Natural killer cell (primary cell): ENCODE measurements around the gene ATP23. TPM values are rescaled to one million over a fixed set of nuclear protein-coding genes. Genes with fewer than 3 reads are reported as not detected.

Experiments used
- ATAC-seq, 3 donors: fragments of 150-1000 bp in 2 of 3; fragments of 200-7000 bp in 1 of 3; cut with Tn5 transposase; 1 replicate in 1 of 3; 2 replicates in 2 of 3; pipeline ENCODE4 v1.10.0; 2021; ENCODE audit warnings: mild to moderate bottlenecking in 2 of 3, moderate library complexity in 2 of 3
- DNase-seq, 2 donors: peaks; one replicate each; pipeline versions ENCODE4 v3.0.0 to v3.0.0-alpha.2; 2013 to 2021; ENCODE audit warnings: mixed read lengths in 1 of 2
- H3K27ac ChIP-seq: one replicate; pipeline ENCODE4 v1.5.1; 2013; ENCODE audit warnings: mild to moderate bottlenecking, low read length
- H3K27me3 ChIP-seq: one replicate; pipeline ENCODE4 v1.6.1; 2013; ENCODE audit warnings: low read length; ENCODE audit not compliant: control insufficient read depth, insufficient read depth
- H3K36me3 ChIP-seq: one replicate; pipeline ENCODE4 v1.6.1; 2013; ENCODE audit warnings: low read length; ENCODE audit not compliant: control insufficient read depth, insufficient read depth
- H3K4me1 ChIP-seq: one replicate; pipeline ENCODE4 v1.6.1; 2013; ENCODE audit warnings: low read length; ENCODE audit not compliant: control insufficient read depth, insufficient read depth
- H3K4me3 ChIP-seq: one replicate; pipeline ENCODE4 v1.5.1; 2013; ENCODE audit warnings: low read length
- H3K9me3 ChIP-seq: one replicate; pipeline ENCODE4 v1.6.1; 2013; ENCODE audit warnings: low read length; ENCODE audit not compliant: control insufficient read depth, insufficient read depth
- H3K27ac Mint-ChIP-seq, 2 donors: one replicate each; pipeline ENCODE4 v1.8.0; 2022; ENCODE audit warnings: mild to moderate bottlenecking in 2 of 2, mixed read lengths in 2 of 2, moderate library complexity in 1 of 2
- H3K27me3 Mint-ChIP-seq, 2 donors: one replicate each; pipeline ENCODE4 v1.8.0; 2022; ENCODE audit warnings: low read depth in 2 of 2, mixed read lengths in 2 of 2
- H3K36me3 Mint-ChIP-seq: one replicate; pipeline ENCODE4 v1.8.0; 2022; ENCODE audit warnings: mixed read lengths
- H3K4me1 Mint-ChIP-seq, 2 donors: one replicate each; pipeline ENCODE4 v1.8.0; 2022; ENCODE audit warnings: mixed read lengths in 2 of 2
- H3K4me3 Mint-ChIP-seq: one replicate; pipeline ENCODE4 v1.8.0; 2022; ENCODE audit warnings: mild to moderate bottlenecking, moderate library complexity, mixed read lengths
- H3K9me3 Mint-ChIP-seq, 2 donors: one replicate each; pipeline ENCODE4 v1.8.0; 2022; ENCODE audit warnings: mixed read lengths in 2 of 2
- CTCF ChIP-seq: fragments of 200-600 bp; IDR thresholded peaks from one replicate; pipeline ENCODE4 v1.8.0; 2022; ENCODE audit warnings: antibody characterized with exemption
- WGBS: methylation state at CpG from one replicate; pipeline ENCODE4 v1.1.7; 2013; ENCODE audit warnings: missing lambda C conversion rate; ENCODE audit not compliant: insufficient coverage; 5-methylcytosine and 5-hydroxymethylcytosine counted together
- intact Hi-C: fragments of 100-400 bp; cut with micrococcal nuclease; formaldehyde crosslinking; loops from one replicate; pipeline ENCODE4 v1.14.2; 2022
- total RNA-seq, 4 donors: library from RNA; stranded (reverse); fragments of 120-200 nt in 1 of 4; gene quantifications; one replicate each; pipeline versions ENCODE4 v1.2.3 to v1.2.4, GENCODE V29; 2013 to 2022

Gene ATP23
- total RNA-seq, 3 donors from 2014 or later (not counting 1 experiment from before 2014, with no cell fraction given), result 4.9 to 8.8 (median 6.3) TPM

- TF ChIP-seq CTCF, result no peak
- Mint-ChIP-seq H3K4me1 (no peaks in the 10 kb centered on the region), H3K36me3 (no peaks in the 10 kb centered on the region), H3K27ac (no peak overlapping the region), H3K4me3 (no peak overlapping the region), H3K9me3 (no peaks in the 10 kb centered on the region), H3K27me3 (peaks cover 17 to 27% of the 10 kb centered on the region in 2 donors)
- Histone ChIP-seq H3K9me3 (no peaks in the 10 kb centered on the region), H3K4me3 (no peak overlapping the region), H3K27me3 (no peaks in the 10 kb centered on the region), H3K4me1 (no peaks in the 10 kb centered on the region), H3K36me3 (no peaks in the 10 kb centered on the region), H3K27ac (no peak overlapping the region)
- ATAC-seq, result no peak
- intact Hi-C loops, result no loop called here
- 58% methylated on average over 3 of the region's 6 CpGs for WGBS
- DNase-seq, result peak in 1 of 2 donors; percentile 47
Measured at GRCh38 chr12:57983146-57983857, 41.9 kb downstream of the ATP23 start.

- Mint-ChIP-seq H3K4me3 (no peak overlapping the region), H3K27ac (no peak overlapping the region), H3K4me1 (no peaks in the 10 kb centered on the region), H3K36me3 (no peaks in the 10 kb centered on the region), H3K27me3 (peaks cover 20 to 25% of the 10 kb centered on the region in 2 donors), H3K9me3 (no peaks in the 10 kb centered on the region)
- DNase-seq, result no peak
- no peak for TF ChIP-seq CTCF
- Histone ChIP-seq H3K4me3 (no peak overlapping the region), H3K27me3 (no peaks in the 10 kb centered on the region), H3K36me3 (no peaks in the 10 kb centered on the region), H3K27ac (no peak overlapping the region), H3K4me1 (no peaks in the 10 kb centered on the region), H3K9me3 (no peaks in the 10 kb centered on the region)
- 85% methylated on average over 6 of the region's 6 CpGs for WGBS
- no peak for ATAC-seq
- intact Hi-C loops, result no loop called here
Measured at GRCh38 chr12:57983858-57984505, 42.6 kb downstream of the ATP23 start.

- no peak for TF ChIP-seq CTCF
- Mint-ChIP-seq H3K9me3 (no peaks in the 10 kb centered on the region), H3K27me3 (peaks cover 24 to 25% of the 10 kb centered on the region in 2 donors), H3K4me1 (no peaks in the 10 kb centered on the region), H3K27ac (no peak overlapping the region), H3K36me3 (no peaks in the 10 kb centered on the region), H3K4me3 (no peak overlapping the region)
- H3K4me3 ChIP-seq, result no peak overlapping the region
- DNase-seq (no peak), ATAC-seq (no peak)
- H3K27me3 ChIP-seq, result no peaks in the 10 kb centered on the region
- no peak overlapping the region for H3K27ac ChIP-seq
- H3K36me3 ChIP-seq, result no peaks in the 10 kb centered on the region
- H3K9me3 ChIP-seq, result no peaks in the 10 kb centered on the region
- 90% methylated on average over 16 of the region's 16 CpGs for WGBS
- intact Hi-C loops, result no loop called here
- no peaks in the 10 kb centered on the region for H3K4me1 ChIP-seq
Measured at GRCh38 chr12:57984629-57985151, 43.3 kb downstream of the ATP23 start.
